K562 (cell line): ENCODE results near the gene WDR1.

Experiments
- CTCF ChIP-seq, 3 experiments: IDR thresholded peaks in 2 of 3; conservative IDR thresholded peaks in 1 of 3; 2 replicates each; pipeline ENCODE4 v1.5.1; 2011 to 2012; ENCODE audit warnings: low read length in 3 of 3, mild to moderate bottlenecking in 3 of 3, control low read depth in 2 of 3, improper control_type of control experiment in 1 of 3, inconsistent platforms in 1 of 3, low read depth in 1 of 3, mixed read lengths in 1 of 3, moderate library complexity in 1 of 3; ENCODE audit not compliant: insufficient read depth in 2 of 3
- LCOR ChIP-seq: sonication (generic); formaldehyde crosslinking; IDR thresholded peaks from 2 replicates; pipeline ENCODE4 v1.8.0; 2022; ENCODE audit warnings: mild to moderate bottlenecking, missing genetic modification reagents
- ZBTB33 ChIP-seq: sonication (generic); formaldehyde crosslinking; IDR thresholded peaks from 2 replicates; pipeline ENCODE4 v1.8.1; 2023; ENCODE audit warnings: mild to moderate bottlenecking, missing genetic modification reagents

GRCh38 chr4:10096978-10097335 lies 19.6 kb downstream of the WDR1 start:
- TF ChIP-seq LCOR (CRISPR knock-in tag), result no peak
- TF ChIP-seq CTCF (IDR thresholded peaks at IDR 0.05 in 2 of 3, conservative IDR thresholded peaks at IDR 0.05 in 1 of 3; ENCODE audit: insufficient read depth in 2 of 3, low read depth in 1 of 3, low read length in 3 of 3), result no peak
- TF ChIP-seq ZBTB33, result no peak
